Testis (tissue), 2 donors: ENCODE data around the gene THADA.

Experiments
- CTCF ChIP-seq, 3 experiments: fragments of 450-650 bp in 2 of 3; fragments of 200-600 bp in 1 of 3; sonication (generic) in 1 of 3; IDR thresholded peaks; one replicate each; pipeline ENCODE4 v1.5.1; 2016 to 2019; ENCODE audit warnings: antibody characterized with exemption in 3 of 3, mild to moderate bottlenecking in 2 of 3, moderate library complexity in 1 of 3
- POLR2A ChIP-seq: fragments of 450-650 bp; IDR thresholded peaks from one replicate; pipeline ENCODE4 v1.6.1; 2017; ENCODE audit warnings: antibody characterized with exemption, mild to moderate bottlenecking, moderate library complexity

- TF ChIP-seq CTCF (IDR thresholded peaks at IDR 0.05) (peak; percentile 45 to 60 (median 54)), POLR2A (no peak)
These were observed 53.4 kb downstream of the THADA start for GRCh38 chr2:43542285-43542933.
